ENCODE data around the gene CNTNAP4. TPM values are rescaled to one million over a fixed set of nuclear protein-coding genes. Genes with fewer than 3 reads are reported as not detected.

Gene CNTNAP4
- total and polyA plus RNA-seq, 4 donors: 0.06 to 0.09 TPM; not detected in 2

- H3K27me3 ChIP-seq (ENCODE audit: control insufficient read depth in 4 of 4, insufficient read depth in 4 of 4, low read length in 3 of 4): peaks cover 0 to 4% (median 0%) of the 10 kb centered on the region in 4 donors
- H3K27ac ChIP-seq (ENCODE audit: low read depth in 1 of 2, low read length in 2 of 2): no peak overlapping the region
- WGBS: 86% methylated on average over 14 of the region's 14 CpGs
- no peaks in the 10 kb centered on the region for H3K9me3 ChIP-seq (ENCODE audit: control insufficient read depth in 4 of 4, low read length in 3 of 4)
- no peak for TF ChIP-seq NR2F2 (IDR thresholded peaks at IDR 0.05)
- TF ChIP-seq, protein P1, sequence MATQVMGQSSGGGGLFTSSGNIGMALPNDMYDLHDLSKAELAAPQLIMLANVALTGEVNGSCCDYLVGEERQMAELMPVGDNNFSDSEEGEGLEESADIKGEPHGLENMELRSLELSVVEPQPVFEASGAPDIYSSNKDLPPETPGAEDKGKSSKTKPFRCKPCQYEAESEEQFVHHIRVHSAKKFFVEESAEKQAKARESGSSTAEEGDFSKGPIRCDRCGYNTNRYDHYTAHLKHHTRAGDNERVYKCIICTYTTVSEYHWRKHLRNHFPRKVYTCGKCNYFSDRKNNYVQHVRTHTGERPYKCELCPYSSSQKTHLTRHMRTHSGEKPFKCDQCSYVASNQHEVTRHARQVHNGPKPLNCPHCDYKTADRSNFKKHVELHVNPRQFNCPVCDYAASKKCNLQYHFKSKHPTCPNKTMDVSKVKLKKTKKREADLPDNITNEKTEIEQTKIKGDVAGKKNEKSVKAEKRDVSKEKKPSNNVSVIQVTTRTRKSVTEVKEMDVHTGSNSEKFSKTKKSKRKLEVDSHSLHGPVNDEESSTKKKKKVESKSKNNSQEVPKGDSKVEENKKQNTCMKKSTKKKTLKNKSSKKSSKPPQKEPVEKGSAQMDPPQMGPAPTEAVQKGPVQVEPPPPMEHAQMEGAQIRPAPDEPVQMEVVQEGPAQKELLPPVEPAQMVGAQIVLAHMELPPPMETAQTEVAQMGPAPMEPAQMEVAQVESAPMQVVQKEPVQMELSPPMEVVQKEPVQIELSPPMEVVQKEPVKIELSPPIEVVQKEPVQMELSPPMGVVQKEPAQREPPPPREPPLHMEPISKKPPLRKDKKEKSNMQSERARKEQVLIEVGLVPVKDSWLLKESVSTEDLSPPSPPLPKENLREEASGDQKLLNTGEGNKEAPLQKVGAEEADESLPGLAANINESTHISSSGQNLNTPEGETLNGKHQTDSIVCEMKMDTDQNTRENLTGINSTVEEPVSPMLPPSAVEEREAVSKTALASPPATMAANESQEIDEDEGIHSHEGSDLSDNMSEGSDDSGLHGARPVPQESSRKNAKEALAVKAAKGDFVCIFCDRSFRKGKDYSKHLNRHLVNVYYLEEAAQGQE (IDR thresholded peaks at IDR 0.05): no peak
- TF ChIP-seq FOXA1 (IDR thresholded peaks at IDR 0.05): no peak
- no peak for TF ChIP-seq YY1 (IDR thresholded peaks at IDR 0.05)
- no peak for TF ChIP-seq RXRA (IDR thresholded peaks at IDR 0.05)
- no peak for TF ChIP-seq HNF4A (conservative IDR thresholded peaks at IDR 0.05)
- TF ChIP-seq SP1 (IDR thresholded peaks at IDR 0.05): no peak
- TF ChIP-seq RAD21 (IDR thresholded peaks at IDR 0.05): no peak
- DNase-seq (ENCODE audit: low spot score): no peak
- no peaks in the 10 kb centered on the region for H3K4me1 ChIP-seq (ENCODE audit: control insufficient read depth in 4 of 4, insufficient read depth in 4 of 4, low read length in 3 of 4)
- no peaks in the 10 kb centered on the region for H3K36me3 ChIP-seq (ENCODE audit: control insufficient read depth in 4 of 4, insufficient read depth in 3 of 4, low read depth in 1 of 4, low read length in 3 of 4)
- no peak overlapping the region for H3K9ac ChIP-seq (ENCODE audit: low read depth in 1 of 2, low read length in 2 of 2)
- no peak overlapping the region for H3K4me3 ChIP-seq (ENCODE audit: low read depth in 1 of 3, low read length in 3 of 3)
These were observed 32.6 kb downstream of the CNTNAP4 start for GRCh38 chr16:76309639-76310335.

DNA sequence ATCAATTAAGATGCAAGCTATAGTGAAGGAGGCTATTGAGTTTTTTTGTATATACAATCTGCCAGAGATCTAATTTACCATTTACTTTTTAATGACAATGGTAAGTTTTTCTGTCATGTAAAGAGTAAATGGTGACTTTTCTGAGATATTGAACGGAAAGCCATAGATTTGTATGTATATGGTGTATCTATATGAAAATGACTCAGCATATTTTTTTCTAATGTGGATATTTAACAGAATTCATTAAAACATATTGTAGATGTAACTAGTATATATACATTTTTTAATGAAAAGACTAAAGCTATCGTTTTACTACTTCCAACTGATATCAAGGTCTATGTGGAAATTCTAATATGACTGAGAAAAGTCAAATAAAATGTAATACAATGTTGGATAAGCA, 34.1 kb downstream of the CNTNAP4 start:
- WGBS: 77% methylated on average over 2 of the region's 2 CpGs
- H3K4me1 ChIP-seq (ENCODE audit: control insufficient read depth in 4 of 4, insufficient read depth in 4 of 4, low read length in 3 of 4): no peaks in the 10 kb centered on the region
- H3K36me3 ChIP-seq (ENCODE audit: control insufficient read depth in 4 of 4, insufficient read depth in 3 of 4, low read depth in 1 of 4, low read length in 3 of 4): no peaks in the 10 kb centered on the region
- no peak overlapping the region for H3K27ac ChIP-seq (ENCODE audit: low read depth in 1 of 2, low read length in 2 of 2)
- no peaks in the 10 kb centered on the region for H3K9me3 ChIP-seq (ENCODE audit: control insufficient read depth in 4 of 4, low read length in 3 of 4)
- no peak overlapping the region for H3K9ac ChIP-seq (ENCODE audit: low read depth in 1 of 2, low read length in 2 of 2)
- no peak for DNase-seq (ENCODE audit: low spot score)
- H3K27me3 ChIP-seq (ENCODE audit: control insufficient read depth in 4 of 4, insufficient read depth in 4 of 4, low read length in 3 of 4): peaks cover 0 to 4% (median 0%) of the 10 kb centered on the region in 4 donors
- no peak overlapping the region for H3K4me3 ChIP-seq (ENCODE audit: low read depth in 1 of 3, low read length in 3 of 3)
- TF ChIP-seq ZBTB33 (IDR thresholded peaks at IDR 0.05): no peak
- no peak for TF ChIP-seq SP1 (IDR thresholded peaks at IDR 0.05)

DNA sequence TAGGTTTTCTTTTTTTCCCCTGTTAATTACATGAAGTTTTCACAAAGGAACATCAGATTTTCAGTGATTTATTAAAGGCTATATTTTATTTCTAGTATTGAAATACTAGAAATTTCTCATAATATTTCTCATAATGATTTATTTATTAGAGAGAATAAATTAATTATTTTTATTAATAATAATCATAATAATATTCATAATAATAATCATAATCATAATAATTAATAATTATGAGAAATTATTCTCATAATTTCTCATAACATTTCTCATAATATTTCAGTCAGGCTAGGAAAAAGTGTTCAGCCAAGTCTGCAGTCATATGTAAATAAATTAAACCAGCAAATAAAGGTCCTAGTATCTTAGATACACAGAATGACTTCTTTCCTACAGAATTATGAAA, 41.4 kb downstream of the CNTNAP4 start:
- no peak for TF ChIP-seq EGR1 (IDR thresholded peaks at IDR 0.05; ENCODE audit: low read depth in 2 of 2)
- TF ChIP-seq, protein P2, sequence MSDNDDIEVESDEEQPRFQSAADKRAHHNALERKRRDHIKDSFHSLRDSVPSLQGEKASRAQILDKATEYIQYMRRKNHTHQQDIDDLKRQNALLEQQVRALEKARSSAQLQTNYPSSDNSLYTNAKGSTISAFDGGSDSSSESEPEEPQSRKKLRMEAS (IDR thresholded peaks at IDR 0.05): no peak
- TF ChIP-seq CTCF (IDR thresholded peaks at IDR 0.05; ENCODE audit: low read depth, low read length, missing input control): no peak
- TF ChIP-seq SP1 (IDR thresholded peaks at IDR 0.05): no peak
- no peak for TF ChIP-seq FOXA2 (IDR thresholded peaks at IDR 0.05)
- TF ChIP-seq ZBTB33 (IDR thresholded peaks at IDR 0.05): no peak
- no peak for TF ChIP-seq RXRA (IDR thresholded peaks at IDR 0.05)
- no peak for DNase-seq (ENCODE audit: low spot score)
- no peak overlapping the region for H3K9ac ChIP-seq (ENCODE audit: low read depth in 1 of 2, low read length in 2 of 2)
- H3K4me3 ChIP-seq (ENCODE audit: low read depth in 1 of 3, low read length in 3 of 3): no peak overlapping the region
- no peaks in the 10 kb centered on the region for H3K27me3 ChIP-seq (ENCODE audit: control insufficient read depth in 4 of 4, insufficient read depth in 4 of 4, low read length in 3 of 4)
- no peaks in the 10 kb centered on the region for H3K9me3 ChIP-seq (ENCODE audit: control insufficient read depth in 4 of 4, low read length in 3 of 4)
- H3K27ac ChIP-seq (ENCODE audit: low read depth in 1 of 2, low read length in 2 of 2): no peak overlapping the region
- no peaks in the 10 kb centered on the region for H3K4me1 ChIP-seq (ENCODE audit: control insufficient read depth in 4 of 4, insufficient read depth in 4 of 4, low read length in 3 of 4)
- no peaks in the 10 kb centered on the region for H3K36me3 ChIP-seq (ENCODE audit: control insufficient read depth in 4 of 4, insufficient read depth in 3 of 4, low read depth in 1 of 4, low read length in 3 of 4)

Data from liver (tissue), 9 donors.